ENCODE measurements around the gene PLK3.

- TF ChIP-seq, protein P1, sequence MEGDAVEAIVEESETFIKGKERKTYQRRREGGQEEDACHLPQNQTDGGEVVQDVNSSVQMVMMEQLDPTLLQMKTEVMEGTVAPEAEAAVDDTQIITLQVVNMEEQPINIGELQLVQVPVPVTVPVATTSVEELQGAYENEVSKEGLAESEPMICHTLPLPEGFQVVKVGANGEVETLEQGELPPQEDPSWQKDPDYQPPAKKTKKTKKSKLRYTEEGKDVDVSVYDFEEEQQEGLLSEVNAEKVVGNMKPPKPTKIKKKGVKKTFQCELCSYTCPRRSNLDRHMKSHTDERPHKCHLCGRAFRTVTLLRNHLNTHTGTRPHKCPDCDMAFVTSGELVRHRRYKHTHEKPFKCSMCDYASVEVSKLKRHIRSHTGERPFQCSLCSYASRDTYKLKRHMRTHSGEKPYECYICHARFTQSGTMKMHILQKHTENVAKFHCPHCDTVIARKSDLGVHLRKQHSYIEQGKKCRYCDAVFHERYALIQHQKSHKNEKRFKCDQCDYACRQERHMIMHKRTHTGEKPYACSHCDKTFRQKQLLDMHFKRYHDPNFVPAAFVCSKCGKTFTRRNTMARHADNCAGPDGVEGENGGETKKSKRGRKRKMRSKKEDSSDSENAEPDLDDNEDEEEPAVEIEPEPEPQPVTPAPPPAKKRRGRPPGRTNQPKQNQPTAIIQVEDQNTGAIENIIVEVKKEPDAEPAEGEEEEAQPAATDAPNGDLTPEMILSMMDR (IDR thresholded peaks at IDR 0.05) = no peak
- TF ChIP-seq POLR2A (IDR thresholded peaks at IDR 0.05) = no peak
Observed at GRCh38 chr1:44828841-44829440, 28.8 kb downstream of the PLK3 start.

Data from adrenal gland (tissue), 5 donors.